GM19452 (cell line): Measurements from ENCODE around the gene RPS6KC1.
"Not testable (repeated sequence)": the region's sequence is repeated elsewhere in the genome, so short reads cannot be mapped to it uniquely, and the experiment has no call there.

Experiments
- ATAC-seq: cut with Tn5 transposase; IDR thresholded peaks from one replicate; pipeline ENCODE4 v1.9.1; 2021; ENCODE audit not compliant: unreplicated experiment

The RPS6KC1 gene

DNA sequence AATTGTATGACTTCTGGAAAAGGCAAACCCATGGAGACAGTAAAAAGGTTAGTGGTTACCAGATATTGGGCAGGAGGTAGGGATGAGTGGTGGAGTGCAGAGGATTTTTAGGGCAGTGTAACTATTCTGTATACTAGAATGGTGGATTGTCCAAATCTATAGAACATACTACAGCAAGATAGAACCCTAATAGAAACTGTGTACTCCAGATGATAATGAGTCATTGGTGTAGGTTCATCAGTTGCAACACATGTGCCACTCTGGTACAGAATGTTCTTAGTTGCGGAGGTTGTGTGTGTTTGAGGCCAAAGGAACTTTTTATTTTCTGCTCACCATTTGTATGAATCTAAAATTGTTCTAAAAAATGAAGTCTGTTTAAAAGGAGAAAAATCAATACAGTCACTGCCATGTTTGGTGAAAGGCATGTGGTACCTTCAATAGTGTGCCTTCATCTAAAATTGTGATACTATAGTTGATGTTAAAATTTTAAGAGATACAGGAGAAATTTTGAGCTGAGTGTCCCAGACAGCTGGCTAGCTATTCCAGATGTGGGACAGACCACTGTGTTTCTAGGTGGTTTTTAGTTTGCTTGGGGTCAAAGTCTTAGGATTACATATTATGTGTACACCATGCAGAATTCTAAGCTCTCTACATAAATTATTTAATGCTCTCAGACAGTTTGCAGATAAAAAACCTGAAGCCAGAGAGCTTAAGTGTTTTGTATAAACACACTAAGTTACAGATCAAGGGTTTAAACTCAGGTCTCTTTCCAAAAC, 150.5 kb downstream of the RPS6KC1 start:
- no peak for ATAC-seq

DNA sequence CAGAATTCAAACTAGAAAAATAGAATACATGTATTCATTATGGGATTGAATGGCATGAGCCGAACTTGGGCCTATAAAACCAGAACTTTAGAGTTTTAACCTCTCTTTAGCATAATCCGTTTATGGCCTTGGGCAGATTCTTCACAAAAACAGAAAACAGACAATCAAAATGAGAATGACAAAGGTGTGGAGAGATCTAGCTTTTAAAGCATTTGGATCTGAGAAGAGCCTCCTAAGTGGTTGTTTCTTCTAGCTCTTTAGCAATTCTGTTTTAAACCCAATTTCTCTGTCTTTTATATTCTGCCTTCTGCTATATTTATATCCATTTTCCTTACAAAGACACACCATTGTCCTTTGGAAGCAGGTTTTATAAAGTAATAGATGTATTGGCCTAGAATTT, 160.2 kb downstream of the RPS6KC1 start:
- ATAC-seq: no peak

DNA sequence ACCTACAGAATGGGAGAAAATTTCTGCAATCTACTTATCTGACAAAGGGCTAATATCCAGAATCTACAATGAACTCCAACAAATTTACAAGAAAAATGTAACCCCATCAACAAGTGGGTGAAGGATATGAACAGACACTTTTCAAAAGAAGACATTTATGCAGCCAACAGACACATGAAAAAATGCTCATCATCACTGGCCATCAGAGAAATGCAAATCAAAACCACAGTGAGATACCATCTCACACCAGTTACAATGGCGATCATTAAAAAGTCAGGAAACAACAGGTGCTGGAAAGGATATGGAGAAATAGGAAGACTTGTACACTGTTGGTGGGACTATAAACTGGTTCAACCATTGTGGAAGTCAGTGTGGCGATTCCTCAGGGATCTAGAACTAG, 168.0 kb downstream of the RPS6KC1 start:
- not testable (repeated sequence) for ATAC-seq

DNA sequence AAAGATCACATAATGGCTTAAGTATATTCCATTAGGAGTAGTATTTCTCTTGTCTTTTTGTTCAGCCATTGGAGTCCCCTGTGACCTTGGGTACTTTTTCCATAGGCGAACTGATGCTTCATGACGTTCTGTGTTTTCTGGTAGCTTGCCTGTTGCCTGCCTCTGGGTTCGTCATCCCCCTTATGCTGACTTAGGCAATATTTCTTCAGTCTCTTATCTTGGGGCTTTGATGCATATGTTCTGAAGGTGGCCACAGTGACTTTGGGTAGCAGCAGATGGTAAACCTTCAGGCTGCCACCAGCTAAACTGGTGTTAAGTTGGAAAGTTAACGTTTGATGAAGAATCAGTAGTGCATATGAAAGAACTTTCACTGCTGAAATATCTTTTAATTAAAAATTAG, 170.2 kb downstream of the RPS6KC1 start:
- no peak for ATAC-seq

DNA sequence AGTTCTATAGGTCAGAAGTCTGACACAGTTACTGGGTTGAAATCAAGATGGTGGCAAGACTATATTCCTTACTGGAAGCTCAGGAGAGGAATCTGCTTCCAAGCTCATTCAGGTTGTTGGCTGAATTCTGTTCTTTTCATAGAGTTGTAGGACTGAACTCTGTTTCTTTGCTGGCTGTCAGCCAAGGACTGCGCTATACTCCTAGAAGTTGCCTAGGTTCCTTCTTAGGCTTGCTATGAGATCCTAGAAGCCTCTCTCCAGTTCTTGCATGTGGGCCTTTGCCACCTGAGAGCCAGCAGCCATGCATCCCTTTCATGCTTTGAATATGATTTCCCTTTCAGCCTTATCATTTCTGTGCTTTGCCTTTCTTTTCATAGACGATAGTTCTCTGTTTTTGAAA, 176.4 kb downstream of the RPS6KC1 start:
- no peak for ATAC-seq

DNA sequence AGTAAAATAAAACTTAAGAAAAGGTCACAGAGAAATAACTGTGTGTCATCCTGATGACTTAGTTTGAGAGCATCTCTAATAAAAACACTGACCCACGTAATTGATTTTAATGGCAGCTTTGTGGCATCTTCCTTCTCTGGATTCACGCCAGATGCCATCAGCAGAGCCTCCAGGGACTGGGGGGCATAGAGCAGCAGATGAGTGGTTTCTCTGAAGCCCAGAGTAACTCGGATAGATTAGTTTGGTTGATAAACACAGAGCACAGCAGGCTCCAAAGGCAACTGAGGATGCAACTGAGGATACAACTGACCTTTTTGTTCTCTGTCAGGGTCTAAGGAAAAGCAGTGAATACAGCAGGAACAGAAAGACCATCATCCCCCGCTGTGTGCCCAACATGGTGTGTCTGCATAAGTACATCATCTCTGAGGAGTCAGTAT, 180.8 kb downstream of the RPS6KC1 start:
- ATAC-seq: no peak

DNA sequence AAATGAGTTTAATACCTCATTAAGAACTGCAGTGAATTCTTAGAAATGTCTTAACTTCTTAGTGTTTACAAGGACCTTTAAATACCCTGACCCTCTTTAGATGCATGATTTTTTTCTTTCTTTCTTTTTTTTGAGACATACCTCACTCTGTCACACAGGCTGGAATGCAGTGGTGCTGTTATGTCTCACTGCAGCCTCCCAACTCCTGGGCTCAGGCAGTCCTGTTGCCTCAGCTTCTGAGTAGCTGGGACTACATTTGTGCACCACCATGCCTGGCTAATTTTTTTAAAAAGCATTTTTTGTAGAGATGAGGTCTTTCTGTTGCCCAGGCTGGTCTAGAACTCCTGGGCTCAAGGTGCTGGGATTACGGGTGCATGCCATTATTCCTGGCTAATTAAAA, 191.8 kb downstream of the RPS6KC1 start:
- no peak for ATAC-seq

DNA sequence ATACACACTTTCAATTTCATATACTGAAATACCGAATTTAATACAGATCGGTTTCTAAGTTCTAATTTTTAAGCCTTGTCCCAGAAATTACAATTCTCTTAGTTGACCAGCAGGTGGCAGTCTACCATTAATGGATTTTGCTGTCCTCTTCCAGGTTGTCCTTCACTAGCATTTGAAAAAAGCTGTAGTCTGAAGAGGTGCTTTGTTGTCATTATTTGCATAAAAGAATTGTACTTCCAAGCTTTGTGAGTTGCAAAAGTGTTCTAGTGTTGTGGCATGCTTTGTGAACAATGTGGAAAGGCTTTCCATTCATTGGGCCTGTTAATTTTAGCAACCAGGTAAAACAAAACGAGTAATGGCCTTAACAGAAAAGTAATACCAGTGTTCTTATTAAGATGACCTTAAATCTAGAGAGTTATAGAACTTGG, 193.6 kb downstream of the RPS6KC1 start:
- ATAC-seq: peak; percentile 66

DNA sequence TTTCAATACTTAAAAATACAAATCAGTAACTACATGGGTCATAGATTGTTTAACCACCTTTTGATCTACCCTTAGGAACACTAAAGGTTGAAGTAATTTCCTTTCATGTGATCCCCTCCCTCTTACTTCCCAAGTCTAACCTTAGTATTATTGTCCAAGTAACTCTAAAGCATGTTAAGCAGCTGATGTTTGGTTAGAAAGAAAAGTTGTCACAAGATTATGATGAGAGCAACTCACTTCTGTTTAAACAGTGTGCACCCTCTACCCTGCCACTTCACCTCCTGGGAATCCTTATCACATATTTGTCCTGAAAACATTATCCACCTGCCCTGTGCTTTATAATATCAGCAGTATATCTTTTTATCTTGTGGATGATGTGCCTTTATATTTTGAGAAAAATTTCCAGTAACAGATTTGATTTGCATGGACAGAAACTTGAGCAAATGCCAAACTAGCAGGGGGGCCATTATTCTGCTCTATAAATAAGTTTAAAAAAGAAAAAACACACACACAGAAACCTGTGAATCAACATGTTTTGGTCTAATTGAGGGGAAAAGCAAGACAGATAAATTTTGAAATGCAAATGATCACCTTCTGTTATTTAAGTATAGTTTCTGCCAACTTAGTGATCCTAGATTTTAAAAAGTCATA, 194.3 kb downstream of the RPS6KC1 start:
- ATAC-seq: no peak

DNA sequence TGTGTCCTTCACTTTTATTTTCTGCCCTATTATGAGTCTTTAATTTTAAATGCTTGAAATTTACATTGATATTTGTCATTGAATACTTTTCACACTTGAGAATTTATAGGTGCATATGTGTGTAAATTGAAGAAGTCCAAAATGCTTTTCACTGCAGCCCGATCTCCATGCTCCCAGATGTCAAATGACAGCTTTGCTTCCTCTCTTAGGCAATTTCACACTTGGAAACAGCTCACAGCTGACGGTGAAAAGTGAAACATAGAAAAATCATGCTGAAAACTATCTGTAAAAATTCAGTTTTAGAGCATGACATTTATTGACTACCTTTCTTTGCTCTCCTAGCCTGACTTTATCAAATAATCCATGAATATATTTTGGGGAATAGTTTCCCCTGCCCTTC, 196.0 kb downstream of the RPS6KC1 start:
- no peak for ATAC-seq

DNA sequence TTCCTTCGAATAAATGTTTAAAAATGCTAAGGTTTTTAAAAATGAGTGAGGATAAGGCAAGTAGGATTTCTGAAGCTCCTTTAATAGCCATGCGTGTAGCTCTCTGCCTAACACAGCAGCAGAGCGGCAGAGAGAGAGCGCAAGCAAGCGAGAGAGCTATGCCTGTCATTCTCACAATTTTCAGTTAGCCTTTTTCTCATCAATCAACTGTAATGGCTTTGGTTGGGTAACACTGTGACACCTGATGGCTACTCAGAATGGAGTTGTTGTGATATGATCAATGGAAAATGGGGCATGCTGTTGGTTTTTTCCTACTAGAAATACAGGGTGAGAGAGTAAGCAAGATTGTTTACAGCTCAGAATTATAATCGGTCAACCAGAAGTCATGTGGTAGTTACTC, 198.4 kb downstream of the RPS6KC1 start:
- ATAC-seq: no peak

DNA sequence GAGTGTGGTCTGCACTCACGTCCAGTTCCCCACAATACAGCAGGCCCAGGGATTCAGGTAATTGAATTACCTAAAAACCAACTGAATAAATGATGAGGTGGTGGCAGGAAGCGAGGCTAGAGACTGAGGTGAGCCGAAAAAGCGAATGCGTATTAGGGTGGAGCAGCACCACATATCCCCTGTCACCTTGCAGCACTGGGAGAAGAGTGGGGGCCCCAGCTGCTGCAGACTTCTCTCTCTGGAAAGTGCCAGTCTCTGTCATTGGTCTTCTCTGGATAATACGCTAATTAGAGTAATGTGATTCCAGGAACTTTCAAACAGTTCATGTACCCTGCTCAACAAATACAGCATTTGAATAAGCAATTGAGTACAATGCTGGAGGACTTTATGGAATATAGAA, 199.0 kb downstream of the RPS6KC1 start:
- ATAC-seq: no peak

DNA sequence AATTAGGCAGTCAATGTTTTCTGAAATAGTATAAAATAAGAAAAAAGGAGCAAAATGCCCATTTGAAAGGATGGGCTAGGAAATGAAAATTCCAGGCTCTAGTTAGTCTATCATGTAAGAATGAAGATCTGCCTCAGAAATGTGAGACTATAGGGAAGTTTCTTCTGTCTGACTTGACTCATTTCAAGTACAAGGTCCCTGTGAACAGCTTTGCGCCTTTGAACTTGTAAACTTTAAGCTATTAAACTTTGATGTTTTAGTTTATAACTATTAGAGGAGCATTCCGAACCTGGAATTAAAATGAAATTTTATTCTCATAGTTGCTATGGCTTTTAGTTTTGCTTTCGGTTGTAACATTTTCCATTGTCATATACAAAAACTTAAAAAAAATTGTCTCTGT, 199.4 kb downstream of the RPS6KC1 start:
- ATAC-seq: no peak

DNA sequence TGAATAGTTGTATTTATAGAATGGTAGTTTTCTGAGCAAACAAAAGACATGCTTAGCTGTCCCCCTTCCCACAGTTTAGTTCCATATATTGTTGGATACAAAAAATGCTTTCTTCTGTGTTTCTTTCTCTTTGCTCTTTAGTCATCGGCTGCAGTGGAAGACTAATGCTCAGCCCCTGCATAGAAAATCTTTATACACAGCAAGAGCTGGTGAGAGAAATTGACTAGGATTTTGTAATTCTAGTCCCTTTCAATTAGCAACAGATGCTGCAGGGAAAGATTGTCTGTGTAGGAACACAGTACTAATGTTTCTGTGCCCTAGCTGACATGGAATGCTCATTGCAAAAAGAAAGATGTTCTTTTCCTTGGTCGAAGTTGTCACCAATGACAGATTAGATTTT, 200.9 kb downstream of the RPS6KC1 start:
- no peak for ATAC-seq

DNA sequence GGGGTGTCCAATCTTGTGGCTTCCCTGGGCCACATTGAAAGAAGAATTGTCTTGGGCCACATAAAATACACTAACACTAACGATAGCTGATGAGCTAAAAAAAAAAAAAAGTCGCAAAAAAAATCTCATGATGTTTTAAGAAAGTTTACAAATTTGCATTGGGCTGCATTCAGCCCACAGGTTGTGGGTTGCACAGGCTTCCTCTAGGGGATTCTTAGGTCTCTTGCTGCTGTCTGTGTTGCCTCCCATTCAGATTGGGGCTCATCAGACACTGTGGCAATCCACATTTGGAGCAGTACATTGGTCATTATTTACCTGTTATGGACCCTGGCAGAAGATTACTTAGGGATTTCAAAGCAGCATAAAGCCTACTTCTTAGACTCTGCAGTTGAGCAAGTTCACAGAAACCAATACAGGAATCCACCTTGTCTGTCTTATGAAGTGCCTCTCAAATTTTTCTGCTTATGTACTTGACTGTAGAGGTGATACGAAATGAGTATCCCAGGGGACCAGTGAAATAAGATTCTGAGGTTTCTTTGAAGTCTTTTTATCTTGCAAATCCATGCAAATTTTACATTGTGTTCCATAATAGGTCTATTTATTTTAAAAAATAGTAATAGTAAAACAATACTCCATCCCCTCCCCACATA, 205.5 kb downstream of the RPS6KC1 start:
- ATAC-seq: peak; percentile 82

DNA sequence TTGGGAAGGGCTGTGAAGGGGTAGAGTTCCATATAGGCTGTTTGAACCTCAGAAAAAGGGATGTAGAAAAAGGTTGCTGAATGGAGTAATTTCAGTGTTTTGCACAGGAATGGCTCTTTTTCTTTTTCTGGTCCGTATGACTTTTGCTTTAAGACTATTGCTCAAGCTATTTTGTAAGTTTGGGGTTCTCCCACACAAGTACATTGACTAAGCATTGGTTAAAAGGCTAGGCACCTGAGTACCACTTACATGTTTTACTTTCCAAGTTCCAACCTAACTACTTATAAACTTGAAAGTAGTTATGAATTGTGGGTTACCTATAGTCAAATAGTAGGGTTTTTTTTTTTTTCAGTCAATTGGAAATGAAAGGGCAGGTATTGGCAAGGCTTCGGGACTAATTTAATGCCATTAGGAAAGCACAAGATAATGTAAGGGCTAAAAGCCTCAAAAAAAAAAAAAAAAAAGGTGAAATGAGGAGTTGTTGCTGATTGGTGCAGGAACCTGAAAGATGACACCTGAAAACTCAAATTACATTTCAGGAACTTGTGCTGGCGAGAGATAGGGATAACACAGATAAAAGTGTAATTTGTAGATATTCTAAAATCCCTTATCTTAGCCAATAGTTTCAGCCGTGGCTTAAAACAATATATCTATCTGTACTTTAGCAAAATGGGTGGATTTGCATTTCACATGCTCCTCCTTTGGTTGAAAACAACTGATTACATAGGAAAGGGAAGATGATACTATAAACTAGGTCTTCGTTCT, 209.5 kb downstream of the RPS6KC1 start:
- ATAC-seq: no peak

DNA sequence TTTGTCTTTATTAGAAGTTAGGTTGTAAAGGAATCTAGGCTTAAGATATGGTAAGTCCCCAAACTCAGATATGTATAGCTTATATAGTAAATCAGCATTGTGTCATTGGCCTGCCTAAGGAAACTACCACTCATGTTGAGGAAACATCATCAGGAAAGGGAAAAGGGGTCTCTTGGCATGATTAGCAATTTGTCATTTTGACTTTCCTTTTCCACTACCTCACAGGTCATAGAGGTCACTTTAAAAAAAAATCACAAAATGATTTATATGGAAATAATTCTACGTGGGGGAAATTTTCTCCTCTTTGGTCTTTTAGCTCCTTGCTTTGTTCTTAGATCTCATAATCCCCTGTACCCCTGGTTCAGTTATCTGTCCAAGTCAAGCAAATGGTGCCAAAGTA, 213.5 kb downstream of the RPS6KC1 start:
- no peak for ATAC-seq

DNA sequence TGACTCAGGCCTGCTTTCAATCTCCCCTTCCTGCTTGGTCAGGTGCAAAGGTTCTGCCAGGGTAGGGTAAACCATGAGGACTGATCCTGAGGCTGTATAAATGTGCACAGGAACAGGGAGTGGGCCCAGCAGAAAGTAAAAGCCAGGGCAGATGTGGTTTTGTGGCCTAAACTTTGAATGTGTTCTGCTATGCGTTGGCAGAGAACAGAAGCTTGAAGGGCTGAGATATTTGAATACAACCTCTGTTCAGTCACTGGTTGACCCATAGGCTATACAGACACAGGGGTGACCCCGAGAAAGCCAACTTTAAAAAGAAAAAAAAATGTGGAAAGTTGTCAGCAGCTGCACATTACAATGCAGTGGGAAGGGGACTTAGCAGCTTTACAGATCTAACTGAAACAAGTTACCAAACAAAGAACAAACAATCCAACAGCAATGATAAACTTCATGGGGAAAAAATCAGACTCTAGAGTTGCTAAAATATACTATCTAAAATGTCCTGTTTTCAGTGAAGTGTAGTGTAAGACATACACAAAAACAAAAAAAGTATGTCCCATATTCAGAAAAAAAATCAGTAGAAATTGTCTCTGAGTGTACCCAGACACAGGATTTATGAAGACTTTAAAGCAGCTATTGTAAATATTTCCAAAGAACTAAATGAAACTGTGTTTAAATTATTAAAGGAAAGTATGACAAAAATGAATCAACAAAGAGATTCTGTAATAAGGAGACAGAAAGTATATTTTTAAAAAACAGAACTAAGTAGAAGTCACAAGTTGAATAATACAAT, 216.1 kb downstream of the RPS6KC1 start:
- no peak for ATAC-seq

DNA sequence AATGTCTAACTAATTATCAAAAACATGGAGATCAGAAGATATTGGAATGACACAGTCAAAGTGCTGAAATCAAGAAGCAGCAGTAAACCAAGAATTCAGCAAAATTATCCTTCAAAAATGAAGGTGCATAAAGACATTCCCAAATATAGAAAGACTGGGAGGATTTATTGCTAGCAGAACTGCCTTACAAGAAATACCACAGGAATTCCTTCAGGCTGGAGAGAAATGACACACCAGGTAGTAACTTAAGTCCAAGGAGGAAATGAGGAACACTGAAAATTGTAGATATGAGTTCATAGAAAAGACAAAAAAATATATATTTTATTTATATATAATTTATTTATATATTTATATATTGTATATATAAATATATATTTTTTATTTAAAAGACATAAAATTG, 217.2 kb downstream of the RPS6KC1 start:
- no peak for ATAC-seq

DNA sequence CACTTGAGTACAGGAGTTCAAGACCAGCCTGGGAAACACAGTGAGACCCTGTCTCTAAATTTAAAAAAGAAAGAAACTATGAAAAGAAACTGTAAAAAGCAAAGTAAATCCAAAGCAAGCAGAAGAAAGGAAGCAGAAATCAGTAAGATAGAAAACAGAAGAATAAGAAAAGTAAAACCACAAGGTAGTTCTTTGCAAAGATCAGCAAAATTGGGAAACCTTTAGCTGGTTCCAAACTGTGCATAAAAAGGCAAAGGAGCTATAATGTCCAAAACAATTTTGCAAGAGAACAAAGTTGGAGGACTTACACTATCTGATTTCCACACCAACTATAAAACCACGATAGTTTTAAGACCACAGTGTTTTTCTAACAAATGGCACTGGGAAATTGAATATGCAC, 218.8 kb downstream of the RPS6KC1 start:
- no peak for ATAC-seq

DNA sequence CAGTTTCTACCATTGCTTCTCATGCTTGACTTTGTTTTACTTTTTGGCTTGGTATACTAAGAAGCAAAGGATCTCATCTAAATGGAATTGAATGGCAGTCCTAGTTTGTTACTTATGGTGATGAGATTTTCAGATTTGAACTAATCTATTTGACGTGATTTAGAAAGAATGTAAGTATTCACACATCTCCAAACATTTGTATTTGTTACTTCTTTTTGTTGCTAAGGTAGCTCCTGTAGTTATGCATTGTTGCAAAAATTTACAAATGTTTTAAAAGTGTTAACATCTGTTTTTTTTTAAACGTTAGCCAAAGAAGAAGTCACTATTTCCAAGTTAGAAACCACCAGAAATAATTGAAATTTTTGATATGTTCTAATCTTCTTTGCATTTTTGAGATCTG, 222.5 kb downstream of the RPS6KC1 start:
- ATAC-seq: no peak
